ENCODE data around the gene OR2K2. TPM values are rescaled to one million over a fixed set of nuclear protein-coding genes. Genes with fewer than 3 reads are reported as not detected.
A peak's percentile ranks its signal among the peaks of the same experiment; 100 is the strongest.
"Not testable (repeated sequence)": the region's sequence is repeated elsewhere in the genome, so short reads cannot be mapped to it uniquely, and the experiment has no call there.

Gene OR2K2
- total and polyA plus RNA-seq, 2 experiments from 2014 or later, result 0.46 TPM; not detected in 1

- TF ChIP-seq CTCF (IDR thresholded peaks at IDR 0.05; ENCODE audit: low read depth, low read length), result no peak
- H3K36me3 ChIP-seq, result no peaks in the 10 kb centered on the region
- no peaks in the 10 kb centered on the region for H3K9me3 ChIP-seq (ENCODE audit: low read depth)
- H3K4me1 ChIP-seq (ENCODE audit: low read depth), result no peaks in the 10 kb centered on the region
- H3K27me3 ChIP-seq, result peaks cover 26% of the 10 kb centered on the region
- H3K4me3 ChIP-seq, result no peak overlapping the region
- peak in 1 of 2 donors; percentile 8 for DNase-seq (ENCODE audit: low read depth in 1 of 2, low spot score in 1 of 2)
- H3K27ac ChIP-seq, result no peak overlapping the region
Observed at GRCh38 chr9:111297066-111297824, 32.8 kb downstream of the OR2K2 start.

DNA sequence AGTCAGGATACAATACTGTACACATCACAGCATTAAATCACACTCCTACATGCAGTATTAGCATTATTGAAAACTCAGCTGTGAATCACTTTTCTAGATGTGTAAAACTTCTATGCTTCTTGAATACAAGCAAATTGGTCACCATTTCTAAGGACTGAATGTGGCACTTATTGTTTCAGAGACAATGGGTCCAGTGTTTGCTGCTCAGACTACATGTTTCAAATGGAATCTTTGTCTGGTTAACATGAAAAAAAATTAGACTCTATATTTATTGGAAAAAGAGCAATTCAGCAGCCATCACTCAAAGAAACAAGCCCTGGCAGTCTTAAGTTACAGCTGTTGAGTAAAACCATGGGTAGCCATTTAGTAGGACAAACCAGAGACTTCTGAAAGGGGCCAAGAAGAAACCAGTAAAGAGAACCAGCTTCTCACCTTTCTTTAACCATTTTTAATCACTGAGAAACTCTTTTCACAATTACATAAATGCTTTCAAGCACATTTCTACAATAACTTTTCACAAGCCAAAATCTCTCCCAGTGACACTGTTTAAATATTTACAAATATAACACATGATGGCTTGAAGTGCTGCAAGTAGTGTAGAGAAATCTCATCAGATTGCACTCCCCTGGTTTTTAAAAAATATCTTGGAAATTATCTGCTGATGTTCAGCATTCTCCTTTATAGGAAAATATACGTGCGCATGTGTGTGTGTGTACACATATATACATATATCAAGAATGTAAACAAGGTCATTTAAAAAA is 35.2 kb downstream of the OR2K2 start:
- Histone ChIP-seq H3K27ac (no peak overlapping the region), H3K4me1 (ENCODE audit: low read depth) (no peaks in the 10 kb centered on the region), H3K27me3 (peaks cover 12% of the 10 kb centered on the region), H3K4me3 (no peak overlapping the region), H3K36me3 (no peaks in the 10 kb centered on the region), H3K9me3 (ENCODE audit: low read depth) (no peaks in the 10 kb centered on the region)
- TF ChIP-seq CTCF (IDR thresholded peaks at IDR 0.05; ENCODE audit: low read depth, low read length), result no peak
- no peak for DNase-seq (ENCODE audit: low read depth in 1 of 2, low spot score in 1 of 2)

GRCh38 chr9:111287127-111287526 is 42.9 kb downstream of the OR2K2 start:
- Histone ChIP-seq H3K4me3 (no peak overlapping the region), H3K27ac (no peak overlapping the region), H3K27me3 (no peaks in the 10 kb centered on the region), H3K36me3 (no peaks in the 10 kb centered on the region), H3K4me1 (ENCODE audit: low read depth) (no peaks in the 10 kb centered on the region), H3K9me3 (ENCODE audit: low read depth) (no peaks in the 10 kb centered on the region)
- TF ChIP-seq CTCF (IDR thresholded peaks at IDR 0.05; ENCODE audit: low read depth, low read length), result no peak
- peak; percentile 47 to 64 for DNase-seq (ENCODE audit: low read depth in 1 of 2, low spot score in 1 of 2)

- H3K36me3 ChIP-seq, result no peaks in the 10 kb centered on the region
- DNase-seq (ENCODE audit: low read depth in 1 of 2, low spot score in 1 of 2), result no peak
- TF ChIP-seq CTCF (IDR thresholded peaks at IDR 0.05; ENCODE audit: low read depth, low read length), result no peak
Observed at GRCh38 chr9:111284703-111285102, 45.3 kb downstream of the OR2K2 start.

DNA sequence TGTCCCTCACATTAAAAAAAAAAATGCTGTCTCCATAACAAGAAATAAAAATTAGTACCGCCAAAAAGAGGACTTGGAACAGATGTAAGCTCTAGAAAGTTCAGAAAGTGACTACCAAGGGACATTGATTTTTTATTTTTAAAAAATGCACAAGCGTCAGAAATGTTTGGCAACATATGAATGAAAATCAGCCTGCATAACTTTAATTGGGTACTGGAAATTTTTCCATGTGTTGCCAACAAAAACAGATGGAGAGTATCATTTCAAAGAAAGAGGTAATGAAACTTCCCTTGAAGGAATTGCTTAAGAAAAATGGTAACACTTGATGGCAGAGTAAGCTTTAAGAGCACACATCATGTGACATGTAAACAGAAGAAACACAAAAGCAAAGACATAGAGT is 47.2 kb downstream of the OR2K2 start:
- no peak for TF ChIP-seq CTCF (IDR thresholded peaks at IDR 0.05; ENCODE audit: low read depth, low read length)
- Histone ChIP-seq H3K4me1 (ENCODE audit: low read depth) (no peaks in the 10 kb centered on the region), H3K27me3 (no peaks in the 10 kb centered on the region), H3K27ac (no peak overlapping the region), H3K36me3 (no peaks in the 10 kb centered on the region), H3K9me3 (ENCODE audit: low read depth) (no peaks in the 10 kb centered on the region), H3K4me3 (no peak overlapping the region)
- peak in 1 of 2 donors; percentile 25 for DNase-seq (ENCODE audit: low read depth in 1 of 2, low spot score in 1 of 2)

More at GRCh38 chr9:111284703-111285102, 45.3 kb downstream of the OR2K2 start:
- Histone ChIP-seq H3K9me3 (ENCODE audit: low read depth) (no peaks in the 10 kb centered on the region), H3K27me3 (no peaks in the 10 kb centered on the region), H3K4me1 (ENCODE audit: low read depth) (no peaks in the 10 kb centered on the region), H3K27ac (no peak overlapping the region), H3K4me3 (no peak overlapping the region)

DNA sequence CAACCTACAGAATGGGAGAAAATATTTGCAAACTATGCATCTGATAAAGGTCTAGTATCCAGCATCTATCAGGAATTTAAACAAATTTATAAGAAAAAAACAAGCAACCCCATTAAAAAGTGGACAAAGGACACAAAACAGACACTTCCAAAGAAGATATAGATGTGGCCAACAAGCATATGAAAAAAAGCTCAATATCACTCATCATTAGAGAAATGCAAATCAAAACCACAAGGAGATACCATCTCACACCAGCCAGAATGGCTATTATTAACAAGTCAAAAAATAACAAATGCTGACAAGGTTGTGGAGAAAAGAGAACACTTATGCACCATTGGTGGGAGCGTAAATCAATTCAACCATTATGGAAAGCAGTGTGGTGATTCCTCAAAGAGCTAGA is 49.2 kb downstream of the OR2K2 start:
- H3K27ac ChIP-seq; H3K27me3 ChIP-seq; H3K36me3 ChIP-seq; H3K9me3 ChIP-seq (ENCODE audit: low read depth); H3K4me3 ChIP-seq; H3K4me1 ChIP-seq (ENCODE audit: low read depth); DNase-seq (ENCODE audit: low read depth in 1 of 2, low spot score in 1 of 2): not testable (repeated sequence)

Measured in cardiac muscle cell (in vitro differentiated cells and primary cell).